Non-pigmented ciliary epithelial cell (primary cell): ENCODE results near the gene CNTD1.

ENCODE experiments used
- DNase-seq: peaks from one replicate; pipeline ENCODE4 v3.0.0-alpha.2; 2010; ENCODE audit warnings: low read depth

Gene CNTD1

DNA sequence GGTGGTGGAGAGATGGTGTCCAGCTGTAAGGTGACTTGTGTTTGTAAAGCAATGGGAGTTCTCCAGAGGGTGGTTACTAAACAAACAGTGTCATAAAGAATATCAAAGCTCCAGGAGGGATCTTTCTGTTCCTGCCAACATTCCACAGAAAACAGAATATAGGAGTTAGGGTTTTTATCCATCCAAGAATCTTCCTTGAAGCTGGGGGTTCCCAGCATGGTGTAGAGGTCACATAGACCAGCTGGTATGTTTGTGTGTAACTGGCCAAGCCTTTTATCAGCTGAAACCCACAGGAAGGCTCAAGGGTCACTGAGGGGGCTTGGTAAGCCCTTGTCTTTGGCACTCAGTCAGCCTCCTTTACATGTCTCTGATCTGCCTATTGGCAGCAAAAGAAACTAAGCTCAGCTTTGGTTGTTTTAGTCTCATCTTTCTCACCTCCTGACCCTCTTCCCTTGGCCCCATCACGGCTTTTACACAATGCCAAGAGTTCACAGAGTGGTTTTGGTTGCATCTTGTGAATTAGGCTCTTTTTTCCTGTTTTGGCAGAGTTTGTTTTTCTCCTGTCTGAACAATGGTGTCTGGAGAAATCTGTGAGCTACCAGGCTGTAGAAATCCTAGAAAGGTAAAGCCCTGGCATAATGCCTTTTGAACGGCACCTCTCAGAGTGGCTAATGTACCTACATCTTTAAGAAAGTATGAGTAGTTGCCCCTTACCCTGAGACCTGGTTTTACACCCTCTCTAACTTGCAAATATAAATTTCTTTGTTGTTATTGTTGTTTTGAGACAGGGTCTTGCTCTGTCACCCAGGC is 4.6 kb downstream of the CNTD1 start:
- DNase-seq, result no peak

DNA sequence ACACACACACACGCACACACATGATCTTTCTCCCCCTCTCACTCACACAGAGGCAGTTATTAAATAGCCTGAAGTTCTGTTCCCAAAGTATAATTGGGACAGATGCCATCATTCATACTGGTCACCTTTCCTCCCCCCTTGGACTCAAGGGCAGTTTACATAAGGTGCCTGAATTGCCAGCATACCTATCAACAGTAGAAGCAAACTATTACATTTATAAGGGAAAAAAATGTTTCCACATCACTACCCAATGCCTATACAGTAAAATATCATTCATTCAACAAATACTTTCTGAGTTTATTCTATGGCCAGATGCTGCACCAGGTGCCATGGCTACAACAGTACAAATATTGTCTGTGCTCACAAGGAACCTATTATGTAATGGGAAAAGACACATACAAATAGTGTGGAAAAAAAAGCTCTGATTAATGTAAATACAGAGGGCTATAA is 6.3 kb downstream of the CNTD1 start:
- no peak for DNase-seq

DNA sequence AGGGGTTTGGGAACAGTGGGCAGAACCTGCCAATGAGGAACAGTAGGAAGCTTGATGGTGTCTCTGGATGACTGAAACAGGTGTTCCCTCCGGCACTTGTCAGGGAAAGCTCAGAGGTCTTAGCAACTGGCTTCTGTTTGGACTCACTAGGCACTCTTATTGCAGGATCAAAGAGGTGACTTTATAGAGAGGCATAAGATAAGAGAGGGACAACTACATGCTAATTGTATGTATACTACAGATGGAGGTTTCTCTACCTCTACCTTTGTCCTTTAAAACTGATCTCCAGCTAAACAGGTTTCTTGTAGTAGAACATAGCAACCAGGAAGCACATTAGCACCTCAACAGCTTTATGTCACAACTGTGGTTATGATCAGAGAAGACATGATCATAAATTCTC is 7.6 kb downstream of the CNTD1 start:
- DNase-seq, result no peak

DNA sequence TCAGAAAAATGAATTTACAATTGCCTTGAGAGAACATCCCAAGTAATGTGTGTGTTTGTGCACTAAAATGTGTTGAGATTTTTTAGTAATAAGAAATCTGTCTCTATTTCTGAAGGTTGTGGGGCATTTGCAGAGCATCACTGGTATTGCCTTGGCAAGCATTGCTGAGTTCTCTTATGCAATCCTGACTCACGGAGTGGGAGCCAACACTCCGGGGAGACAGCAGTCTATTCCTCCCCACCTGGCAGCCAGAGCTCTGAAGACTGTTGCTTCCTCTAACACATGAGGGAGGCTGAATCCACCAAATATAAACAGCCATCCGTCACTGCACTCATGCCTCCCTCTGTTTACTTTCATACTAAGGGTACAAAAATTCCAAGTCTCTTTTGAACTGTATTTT is 10.6 kb downstream of the CNTD1 start:
- no peak for DNase-seq

DNA sequence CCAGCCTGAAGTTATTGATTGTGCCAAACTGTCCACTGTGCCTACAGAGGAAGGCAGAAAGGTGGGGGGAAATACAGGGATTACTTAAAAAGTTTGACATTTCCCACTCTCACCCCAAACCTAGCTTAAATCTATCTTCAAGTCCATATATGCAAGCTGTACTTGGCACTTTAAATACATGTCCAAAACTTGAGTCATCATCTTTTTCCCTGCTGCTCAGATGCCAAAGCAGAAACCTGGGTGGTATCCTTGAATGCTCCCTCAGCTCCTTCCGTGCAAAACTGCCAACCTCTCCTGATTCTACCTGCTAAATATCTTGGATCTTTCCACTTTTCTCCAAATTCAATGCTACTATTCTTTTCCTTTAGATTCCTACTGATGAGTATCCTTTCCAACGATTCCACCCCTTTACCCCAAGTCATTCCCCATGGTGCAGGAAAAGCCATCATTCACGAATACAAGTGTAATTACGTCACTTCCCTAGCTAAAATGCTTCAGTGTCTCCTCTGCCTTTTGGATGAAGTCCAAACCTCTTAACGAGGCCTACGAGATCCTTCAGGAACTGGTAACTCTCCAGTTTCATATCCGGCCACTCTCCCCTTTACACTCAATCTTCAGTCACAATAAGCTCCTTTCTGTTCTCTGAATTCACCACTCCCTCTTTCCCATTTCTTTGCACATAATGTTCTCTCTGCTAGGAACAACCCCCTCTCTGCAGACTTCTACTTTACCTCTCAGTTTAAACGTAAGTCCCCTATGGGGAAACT is 16.2 kb downstream of the CNTD1 start:
- DNase-seq, result no peak

DNA sequence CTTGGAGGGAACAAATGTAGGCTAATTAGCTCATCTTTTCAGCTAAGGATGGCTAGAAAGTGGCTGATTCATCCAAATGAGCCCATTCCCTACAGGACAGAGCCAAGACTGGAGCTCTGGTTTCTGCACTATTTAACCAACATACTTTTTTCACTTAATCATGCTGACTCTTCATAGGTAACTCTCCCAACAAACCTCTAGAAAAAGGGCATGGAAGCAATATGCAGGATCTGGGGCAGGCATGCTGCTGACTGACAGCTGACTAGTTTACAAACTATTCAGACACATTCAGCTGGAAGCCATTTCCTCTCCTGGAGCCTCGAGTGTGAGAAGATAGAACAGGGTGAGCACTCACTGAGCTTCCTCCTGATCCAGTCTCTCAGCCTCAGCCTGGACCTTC is 19.2 kb downstream of the CNTD1 start:
- no peak for DNase-seq

DNA sequence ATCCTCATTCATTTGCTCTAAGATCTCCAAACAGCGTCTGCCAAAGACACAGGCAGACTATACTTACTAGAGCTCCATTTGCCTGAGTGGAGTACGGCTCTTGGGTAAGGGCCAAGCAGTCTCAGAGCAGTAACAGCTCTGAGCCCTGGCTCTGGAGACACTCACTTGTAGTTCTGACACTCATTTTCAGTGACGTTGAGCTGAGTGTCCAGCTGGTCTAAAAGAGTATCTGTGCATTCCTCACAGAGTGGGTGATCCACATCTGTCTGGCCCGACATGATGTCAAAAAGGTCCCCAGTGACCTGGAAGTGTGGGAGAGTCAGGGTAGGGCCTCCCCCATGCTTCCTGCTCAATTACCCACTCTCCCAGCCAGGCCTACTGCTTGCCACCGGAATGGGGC is 19.7 kb downstream of the CNTD1 start:
- DNase-seq, result no peak

DNA sequence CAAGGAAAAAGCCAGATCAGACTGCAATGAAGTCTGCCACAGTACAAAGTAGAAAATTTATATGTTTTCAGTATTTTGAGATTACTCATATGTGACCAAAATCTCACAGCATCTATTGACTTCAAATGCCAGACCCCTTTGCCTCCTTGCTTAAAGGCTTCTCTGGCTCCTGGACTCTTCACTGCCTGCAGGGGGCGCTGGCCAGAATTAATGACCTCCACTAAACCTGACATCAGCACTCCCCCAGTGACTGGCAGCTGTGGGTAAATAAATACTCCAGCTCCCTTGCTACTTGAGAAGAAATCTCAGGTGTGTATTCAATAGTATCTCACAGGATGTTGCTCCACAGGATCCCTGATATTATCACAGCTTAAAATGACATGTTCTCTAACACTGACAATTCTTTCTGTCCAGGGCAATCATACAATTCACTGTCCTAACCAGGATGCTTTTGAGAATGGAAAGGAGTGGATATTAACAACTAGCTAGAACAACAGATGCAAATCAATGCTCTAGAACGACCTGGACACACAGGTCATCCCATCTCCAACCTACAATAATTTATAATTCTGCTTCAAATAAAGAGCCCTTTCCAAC is 21.4 kb downstream of the CNTD1 start:
- no peak for DNase-seq

DNA sequence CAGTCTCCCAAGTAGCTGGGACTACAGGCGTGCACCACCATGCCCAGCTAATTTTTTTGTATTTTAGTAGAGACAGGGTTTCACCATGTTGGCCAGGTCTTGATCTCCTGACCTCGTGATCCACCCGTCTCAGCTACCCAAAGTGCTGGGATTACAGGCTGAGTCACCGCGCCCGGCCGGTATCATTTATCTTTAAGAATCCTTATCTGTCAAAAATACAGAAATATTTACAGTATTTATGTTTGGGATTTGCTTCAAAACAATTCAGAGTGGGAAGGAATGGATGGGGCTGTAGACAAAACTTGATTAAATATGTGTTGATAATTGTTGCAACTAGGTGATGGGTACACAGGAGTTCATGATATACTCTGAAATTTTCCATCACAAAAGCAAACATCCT is 22.5 kb downstream of the CNTD1 start:
- DNase-seq, result no peak

DNA sequence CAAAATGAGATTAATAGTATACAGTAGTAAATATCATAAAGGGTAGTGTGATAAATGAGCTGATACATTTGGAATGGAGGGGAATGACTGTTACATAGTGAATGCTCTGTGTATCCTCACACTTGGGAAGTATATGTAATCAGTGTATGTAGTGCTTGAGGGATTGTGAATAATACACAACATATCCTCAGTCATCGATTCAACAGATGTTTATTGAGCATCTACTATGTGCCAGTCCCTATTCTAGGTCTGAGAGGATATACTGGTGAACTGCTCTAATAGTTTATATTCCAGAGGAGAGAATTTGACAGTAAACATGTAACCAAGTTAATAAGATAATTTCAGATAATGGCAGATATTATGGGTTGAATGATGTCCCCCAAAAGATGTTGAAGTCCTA is 28.8 kb downstream of the CNTD1 start:
- no peak for DNase-seq

DNA sequence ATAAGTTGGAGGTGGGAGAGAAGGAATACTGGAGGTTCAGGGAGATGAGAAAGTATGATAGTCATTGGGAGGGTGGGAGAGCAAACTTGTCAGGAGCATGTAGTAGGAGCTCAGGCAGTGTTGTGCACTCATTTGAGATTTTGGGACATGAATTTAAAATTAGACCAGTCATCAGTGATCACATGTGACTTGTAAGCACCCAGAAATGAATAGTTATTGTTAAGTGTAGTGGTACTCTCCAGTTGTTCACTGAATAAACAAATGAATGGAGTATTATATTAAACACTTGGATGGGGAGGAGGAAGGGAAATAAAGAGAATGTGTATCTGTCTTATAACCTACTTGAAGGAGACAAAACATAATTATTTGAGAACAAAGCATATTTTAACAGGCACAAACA is 32.3 kb downstream of the CNTD1 start:
- no peak for DNase-seq

DNA sequence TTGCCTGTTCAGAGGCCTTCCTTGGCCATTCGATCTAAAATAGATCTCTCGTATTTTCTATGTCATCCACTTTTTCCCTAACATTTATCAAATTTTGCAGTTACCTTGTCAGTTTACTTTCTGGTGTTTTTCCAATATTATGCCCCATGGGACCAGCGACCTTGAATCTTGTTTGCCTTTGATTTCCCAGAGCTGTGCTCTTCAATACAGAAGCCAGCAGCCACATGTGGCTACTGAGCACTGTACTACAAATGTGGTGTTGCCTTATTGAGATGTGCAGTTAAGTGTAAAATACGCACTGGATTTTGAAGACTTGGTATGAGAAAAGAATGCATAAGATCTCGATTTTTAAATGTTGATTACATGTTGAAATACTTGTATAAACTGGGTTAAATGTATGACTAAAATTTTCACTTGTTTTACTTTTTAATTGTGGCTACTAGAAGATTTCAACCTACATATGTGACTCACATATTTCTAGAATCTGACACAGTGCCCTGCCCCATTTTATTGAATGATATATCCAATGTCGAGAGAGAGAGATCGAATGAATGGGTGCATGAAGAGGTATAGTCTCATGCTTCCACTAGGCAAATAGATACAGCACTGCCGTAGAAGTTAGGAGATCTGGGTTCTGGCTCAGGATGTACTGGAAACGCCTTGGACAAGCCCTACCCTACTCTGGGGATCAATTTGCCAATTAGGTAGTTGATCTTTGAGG is 33.7 kb downstream of the CNTD1 start:
- DNase-seq, result no peak

DNA sequence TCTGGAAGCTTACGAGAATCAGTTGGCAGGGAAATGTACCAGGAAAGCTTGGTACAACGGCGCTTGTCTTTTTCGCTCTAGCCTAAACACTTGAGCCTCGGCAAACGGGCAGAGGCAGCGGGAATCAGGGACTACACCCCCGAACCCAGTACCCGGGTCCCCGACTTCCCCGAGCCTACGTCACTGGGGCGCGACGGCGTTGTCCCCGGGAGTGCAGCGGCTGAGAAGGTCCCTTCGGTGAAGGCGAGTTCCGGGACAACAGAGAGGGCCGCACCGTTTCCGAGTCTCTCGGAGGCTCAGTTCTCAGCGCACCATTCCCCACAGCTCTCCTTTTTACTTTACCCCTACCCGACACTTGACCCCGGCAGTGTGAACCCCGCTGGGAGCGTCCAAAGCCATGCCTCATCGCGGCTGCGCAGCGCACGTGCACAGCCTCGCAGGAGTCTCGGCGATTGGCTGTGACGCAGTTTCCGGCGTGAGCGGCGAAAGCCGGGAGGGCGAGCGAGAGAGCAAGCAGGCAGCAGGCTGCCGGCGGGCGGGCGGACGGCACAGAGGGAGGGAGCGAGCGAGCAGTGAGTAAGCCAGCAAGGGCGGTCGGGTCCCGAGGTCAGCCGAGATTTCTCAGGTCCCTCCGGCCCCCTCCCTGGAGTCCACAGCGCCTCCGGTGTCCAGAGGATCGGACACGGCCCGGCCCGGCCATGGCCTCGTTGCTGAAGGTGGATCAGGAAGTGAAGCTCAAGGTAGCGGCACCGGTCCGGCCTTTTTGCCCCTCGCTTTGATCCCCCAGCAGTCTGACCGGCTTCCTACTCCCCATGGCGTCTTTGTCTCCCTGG is 34.5 kb downstream of the CNTD1 start, which contains the start of gene PSME3:
Gene PSME3 (plus strand): TSS at position 464 of the 833 bp plus-strand sequence. CDS start 235 bp downstream, at position 699.
- DNase-seq, result no peak

DNA sequence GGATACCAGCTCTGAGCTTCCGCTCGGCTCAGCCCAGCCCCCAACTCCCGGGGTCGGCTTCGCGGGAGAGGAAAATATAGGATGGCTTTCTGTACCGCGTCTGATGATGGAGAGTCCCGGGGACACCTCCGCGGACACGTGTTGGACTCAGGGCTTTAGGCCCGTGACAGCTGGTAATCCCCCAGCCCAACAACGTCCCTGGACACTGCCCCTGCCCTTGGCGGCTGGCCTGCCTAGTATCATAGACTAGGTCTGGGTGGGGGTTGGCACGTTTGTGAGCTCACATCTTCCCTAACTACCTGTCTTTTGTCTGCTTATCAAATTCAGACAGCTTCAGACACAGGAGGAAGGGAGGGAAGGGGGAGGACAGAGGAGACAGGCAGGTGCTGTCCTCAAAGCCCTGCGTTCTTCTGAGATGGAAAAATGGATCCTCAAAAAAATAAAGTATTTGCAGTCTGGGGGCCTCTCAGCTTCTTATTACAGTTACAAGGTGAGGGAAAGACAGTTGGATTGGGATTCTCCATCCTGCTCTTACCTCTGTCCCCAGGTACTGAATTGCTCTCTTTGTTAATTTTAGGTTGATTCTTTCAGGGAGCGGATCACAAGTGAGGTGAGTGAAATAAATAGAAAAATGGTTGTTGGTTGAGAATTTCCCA is 35.2 kb downstream of the CNTD1 start:
- DNase-seq, result no peak

DNA sequence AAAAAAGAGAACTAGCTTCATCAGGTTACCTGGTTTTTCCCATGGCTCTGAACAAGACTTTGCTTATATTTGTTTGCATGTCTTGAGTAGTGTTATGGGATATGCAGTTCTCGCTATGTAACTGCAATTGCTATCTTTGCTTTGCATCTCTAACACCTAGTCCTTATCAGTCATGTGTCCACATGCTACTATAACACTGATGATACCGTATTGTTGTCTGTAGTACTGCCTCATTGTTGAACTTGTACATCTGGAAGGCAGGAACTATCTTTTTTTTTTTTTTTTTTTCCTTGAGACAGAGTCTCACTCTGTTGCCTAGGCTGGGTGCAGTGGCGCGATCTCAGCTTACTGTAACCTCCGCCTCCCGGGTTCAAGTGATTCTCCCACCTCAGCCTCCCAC is 37.1 kb downstream of the CNTD1 start:
- no peak for DNase-seq

DNA sequence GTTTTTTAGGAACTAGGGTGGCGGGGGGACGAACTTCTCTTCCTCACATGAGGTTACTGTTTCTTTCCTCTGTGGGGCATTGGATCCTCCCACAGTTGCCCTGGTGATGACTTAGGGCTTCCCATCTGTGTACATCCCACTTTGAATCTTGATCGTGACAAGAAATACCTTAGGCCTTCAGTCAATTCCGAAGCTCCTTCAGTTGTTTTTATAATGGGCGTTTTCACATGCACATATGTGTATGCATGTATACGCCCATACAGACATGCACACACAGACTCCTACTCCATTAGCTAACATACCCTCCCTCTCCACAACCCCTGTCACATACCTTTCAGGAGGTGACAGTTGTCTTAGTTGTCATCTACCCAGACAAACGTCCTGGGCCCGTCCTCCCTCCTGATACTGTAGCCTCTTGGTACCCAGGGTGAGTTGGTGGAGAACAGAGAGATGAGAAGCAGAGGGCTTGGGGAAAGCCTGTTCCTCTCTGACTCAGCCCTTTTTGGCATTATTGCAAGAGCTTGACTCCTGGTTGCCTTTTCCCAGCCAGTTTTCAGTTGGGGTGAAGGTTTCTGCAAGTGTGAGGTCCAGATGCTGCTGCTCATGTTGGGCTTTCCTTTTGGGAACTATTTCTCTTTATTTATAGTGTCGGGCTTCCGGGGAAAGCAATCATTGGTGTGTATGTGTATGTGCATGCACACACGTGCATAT is 43.5 kb downstream of the CNTD1 start:
- no peak for DNase-seq

DNA sequence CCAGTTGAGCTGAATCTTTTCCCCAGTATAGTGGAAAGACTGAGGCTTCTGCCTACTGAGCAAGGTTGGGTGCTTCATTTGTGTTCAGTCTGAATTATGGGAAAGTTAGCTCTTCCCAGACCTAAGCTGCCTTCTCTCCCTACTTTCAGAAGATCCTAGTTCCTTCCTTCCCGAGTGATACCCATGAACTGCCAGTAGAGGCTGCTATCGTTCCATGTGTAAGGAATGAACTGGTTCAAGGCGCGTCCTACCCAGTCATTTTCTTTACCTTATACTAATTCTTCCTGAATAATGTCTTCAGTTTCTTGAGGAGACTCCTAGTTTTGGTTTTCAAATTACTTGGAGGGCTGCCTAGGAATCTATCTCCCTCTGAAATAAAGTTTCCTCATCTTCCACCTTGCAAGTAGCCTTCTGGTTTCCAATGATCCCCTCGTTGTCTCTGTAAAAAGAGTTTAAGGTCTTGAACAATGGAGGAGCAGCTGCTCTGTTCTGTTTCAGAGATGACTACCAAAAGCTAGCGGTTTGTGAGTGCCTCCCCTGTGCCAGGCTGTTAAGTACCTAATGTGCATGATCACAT is 44.8 kb downstream of the CNTD1 start:
- no peak for DNase-seq

DNA sequence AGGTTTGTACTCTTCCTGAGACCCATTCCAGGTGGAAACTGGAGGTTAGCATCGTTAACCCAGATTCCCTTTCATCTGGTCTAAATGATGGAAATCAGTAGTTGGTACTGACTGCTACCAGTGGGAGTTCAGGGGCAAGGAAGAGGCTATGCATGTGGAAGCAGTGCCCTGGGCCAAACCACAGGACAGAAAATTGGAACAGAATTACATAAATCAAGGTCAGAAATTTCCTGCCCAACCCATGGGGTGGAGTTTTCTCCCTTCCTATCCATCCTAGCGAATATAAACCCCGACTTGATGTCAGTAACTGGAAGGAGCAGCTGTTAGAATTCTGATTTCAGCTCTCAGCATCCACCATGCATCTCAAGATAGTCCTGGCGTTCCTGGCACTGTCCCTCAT is 45.6 kb downstream of the CNTD1 start, which contains the start of gene AOC2:
Gene AOC2 (plus strand): TSS at position 310 of the 400 bp plus-strand sequence. CDS start 47 bp downstream, at position 357.
- no peak for DNase-seq

DNA sequence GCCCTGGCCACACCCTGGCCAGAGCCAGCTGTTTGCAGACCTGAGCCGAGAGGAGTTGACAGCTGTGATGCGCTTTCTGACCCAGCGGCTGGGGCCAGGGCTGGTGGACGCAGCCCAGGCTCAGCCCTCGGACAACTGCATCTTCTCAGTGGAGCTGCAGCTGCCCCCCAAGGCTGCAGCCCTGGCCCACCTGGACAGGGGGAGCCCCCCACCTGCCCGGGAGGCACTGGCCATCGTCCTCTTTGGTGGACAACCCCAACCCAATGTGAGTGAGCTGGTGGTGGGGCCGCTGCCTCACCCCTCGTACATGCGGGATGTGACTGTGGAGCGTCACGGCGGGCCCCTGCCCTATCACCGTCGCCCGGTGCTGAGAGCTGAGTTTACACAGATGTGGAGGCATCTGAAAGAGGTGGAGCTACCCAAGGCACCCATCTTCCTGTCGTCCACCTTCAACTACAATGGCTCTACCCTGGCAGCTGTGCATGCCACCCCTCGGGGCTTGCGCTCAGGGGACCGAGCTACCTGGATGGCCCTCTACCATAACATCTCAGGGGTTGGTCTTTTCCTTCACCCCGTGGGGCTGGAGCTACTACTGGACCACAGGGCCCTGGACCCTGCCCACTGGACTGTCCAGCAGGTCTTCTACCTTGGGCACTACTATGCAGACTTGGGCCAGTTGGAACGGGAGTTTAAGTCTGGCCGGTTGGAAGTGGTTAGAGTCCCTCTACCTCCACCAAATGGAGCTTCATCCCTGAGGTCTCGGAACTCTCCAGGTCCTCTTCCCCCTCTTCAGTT is 46.3 kb downstream of the CNTD1 start:
- no peak for DNase-seq
